HG02852 (cell line): ENCODE data around the gene LTBP3.

Experiments
- ATAC-seq: cut with Tn5 transposase; IDR thresholded peaks from one replicate; pipeline ENCODE4 v1.9.1; 2021; ENCODE audit warnings: mild to moderate bottlenecking, moderate library complexity; ENCODE audit not compliant: unreplicated experiment

The LTBP3 gene

DNA sequence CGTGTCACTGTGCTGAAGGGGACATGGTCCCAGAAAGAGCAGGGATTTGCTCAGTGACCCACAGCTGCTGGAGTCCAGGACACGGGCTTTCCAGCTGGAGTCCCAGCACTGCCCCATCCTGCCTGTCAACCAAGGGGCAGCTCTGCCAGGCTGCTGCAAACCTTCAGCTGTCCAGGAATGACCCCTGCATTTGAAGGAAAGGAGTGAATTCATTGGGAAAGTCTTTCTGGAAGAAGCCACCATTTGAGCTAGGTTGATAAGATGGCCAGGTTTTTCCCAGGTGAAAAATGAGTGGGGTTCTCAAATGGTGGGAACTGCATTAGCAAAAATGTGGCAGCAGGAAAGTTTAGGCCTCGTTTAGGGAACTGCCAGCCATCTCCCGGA lies 28.1 kb upstream of the LTBP3 start:
- no peak for ATAC-seq

DNA sequence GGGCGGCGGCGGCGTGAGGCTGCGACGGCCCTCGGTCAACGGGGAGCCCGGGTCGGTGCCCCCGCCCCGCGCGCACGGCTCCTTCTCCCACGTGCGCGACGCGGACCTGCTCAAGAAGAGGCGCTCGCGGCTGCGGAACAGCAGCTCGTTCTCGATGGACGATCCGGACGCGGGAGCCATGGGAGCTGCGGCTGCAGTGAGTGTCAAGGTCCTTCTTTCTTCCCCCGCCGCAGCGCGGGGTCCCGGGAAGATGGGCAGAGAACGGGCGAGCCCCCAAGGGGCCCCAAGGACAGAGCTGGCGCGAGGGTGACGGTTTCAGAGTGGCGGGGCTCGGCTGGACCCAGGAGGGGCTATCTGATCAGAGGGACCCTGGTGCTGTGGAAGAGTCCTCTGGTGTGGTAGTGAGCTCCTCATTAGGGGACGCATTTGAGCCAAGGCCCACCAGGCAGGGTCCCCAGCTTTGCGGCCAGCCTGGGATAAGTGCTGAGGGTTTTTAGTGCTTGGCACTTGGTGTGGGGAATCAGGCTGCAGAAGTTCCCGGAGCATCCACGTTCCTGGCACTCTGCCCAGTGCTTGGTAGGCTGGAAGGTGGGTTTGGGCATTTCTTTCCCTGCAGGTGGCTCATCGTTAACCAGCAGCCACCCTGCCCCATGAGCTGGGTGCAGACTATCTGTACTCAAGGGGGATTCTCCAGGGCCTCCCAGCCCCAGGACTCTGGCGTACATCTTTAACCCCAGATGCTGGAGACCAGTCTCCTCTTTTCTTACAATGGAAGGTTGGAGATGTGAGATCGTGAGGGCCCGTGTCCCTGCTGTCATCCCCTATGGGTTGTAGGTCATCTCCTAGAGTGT lies 27.5 kb upstream of the LTBP3 start:
- ATAC-seq = no peak

DNA sequence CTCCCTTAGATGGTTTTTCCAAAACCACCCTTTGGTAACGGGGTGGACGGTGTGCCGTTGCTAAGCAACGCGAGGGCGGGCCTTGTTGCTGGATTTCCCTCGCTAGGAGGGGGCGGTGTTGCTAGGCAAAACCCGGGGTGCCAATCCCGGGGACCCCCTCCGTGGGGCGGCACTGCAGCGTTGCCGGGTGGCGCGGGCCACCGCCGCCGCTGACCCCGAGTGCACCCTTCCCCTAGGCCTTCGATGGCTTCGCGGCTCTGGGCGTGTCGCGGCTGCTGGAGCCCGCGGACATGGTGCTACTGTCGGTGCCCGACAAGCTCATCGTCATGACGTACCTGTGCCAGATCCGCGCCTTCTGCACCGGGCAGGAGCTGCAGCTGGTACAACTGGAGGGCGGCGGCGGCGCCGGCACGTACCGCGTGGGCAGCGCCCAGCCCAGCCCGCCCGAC lies 26.6 kb upstream of the LTBP3 start:
- ATAC-seq = no peak

DNA sequence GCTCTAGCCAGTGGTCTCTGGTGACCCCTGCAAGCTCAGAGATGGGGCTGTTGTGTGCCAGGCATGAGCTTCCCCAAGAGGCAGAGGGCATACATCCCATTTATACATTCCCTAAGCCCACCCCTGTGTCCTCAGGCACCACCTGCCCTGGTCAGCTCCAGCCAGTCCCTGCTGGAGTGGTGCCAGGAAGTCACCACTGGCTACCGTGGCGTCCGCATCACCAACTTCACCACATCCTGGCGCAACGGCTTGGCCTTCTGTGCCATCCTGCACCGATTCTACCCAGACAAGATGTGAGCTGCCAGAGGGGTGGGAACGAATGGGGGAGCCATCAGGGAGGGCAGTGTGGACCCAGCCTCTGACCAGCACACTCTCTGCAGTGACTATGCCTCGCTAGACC lies 25.9 kb upstream of the LTBP3 start:
- no peak for ATAC-seq

DNA sequence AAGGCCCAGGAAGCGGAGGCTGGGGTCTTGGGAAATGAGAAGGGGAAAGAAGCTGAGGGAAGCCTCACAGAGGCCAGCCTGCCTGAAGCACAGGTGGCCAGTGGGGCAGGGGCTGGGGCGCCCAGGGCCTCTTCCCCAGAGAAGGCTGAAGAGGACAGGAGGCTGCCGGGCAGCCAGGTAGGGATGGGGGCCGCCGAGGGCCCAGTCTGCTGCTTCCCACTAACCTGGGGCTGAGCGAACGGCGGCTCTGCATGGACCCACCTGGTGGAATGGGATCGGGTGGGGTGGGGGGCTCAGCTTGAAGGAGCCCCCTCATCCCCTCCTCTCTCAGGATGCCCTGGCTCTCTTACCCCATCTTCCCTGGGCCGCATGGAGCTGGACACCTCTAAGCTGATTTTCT lies 25.4 kb upstream of the LTBP3 start:
- no peak for ATAC-seq

DNA sequence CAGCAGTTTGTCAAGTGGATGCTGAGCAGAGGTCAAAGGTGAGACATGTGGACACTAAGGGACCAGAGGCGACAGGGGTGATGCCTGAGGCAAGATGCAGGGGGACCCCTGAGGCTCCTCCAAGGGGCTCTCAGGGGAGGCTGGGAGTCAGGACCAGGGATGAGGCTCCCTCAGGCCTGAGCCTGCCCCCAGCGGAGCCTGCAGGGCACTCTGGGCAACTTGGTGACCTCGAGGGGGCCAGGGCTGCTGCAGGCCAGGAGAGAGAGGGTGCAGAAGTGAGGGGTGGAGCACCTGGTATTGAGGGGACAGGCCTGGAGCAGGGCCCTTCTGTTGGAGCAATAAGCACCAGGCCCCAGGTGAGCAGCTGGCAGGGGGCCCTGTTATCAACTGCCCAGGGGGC lies 23.8 kb upstream of the LTBP3 start:
- no peak for ATAC-seq

DNA sequence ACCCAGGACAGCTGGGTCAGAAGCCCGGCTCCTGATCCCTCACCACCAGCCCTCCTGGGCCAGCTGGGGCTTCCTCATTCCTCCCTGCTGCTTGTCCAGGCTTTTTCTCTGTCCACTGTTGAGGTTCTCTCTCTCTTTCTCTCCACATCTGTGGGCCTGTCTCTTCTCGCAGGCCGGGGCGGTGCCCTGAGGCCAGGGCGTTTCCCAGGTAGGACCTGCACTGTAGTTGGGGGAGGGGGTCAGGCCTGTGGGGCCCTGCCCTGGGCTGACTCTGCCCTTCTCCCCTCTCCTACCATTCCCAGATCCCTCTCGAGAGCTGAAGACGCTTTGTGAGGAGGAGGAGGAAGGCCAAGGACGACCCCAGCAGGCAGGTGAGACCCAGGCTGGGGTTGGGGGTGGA lies 22.6 kb upstream of the LTBP3 start:
- ATAC-seq = no peak

DNA sequence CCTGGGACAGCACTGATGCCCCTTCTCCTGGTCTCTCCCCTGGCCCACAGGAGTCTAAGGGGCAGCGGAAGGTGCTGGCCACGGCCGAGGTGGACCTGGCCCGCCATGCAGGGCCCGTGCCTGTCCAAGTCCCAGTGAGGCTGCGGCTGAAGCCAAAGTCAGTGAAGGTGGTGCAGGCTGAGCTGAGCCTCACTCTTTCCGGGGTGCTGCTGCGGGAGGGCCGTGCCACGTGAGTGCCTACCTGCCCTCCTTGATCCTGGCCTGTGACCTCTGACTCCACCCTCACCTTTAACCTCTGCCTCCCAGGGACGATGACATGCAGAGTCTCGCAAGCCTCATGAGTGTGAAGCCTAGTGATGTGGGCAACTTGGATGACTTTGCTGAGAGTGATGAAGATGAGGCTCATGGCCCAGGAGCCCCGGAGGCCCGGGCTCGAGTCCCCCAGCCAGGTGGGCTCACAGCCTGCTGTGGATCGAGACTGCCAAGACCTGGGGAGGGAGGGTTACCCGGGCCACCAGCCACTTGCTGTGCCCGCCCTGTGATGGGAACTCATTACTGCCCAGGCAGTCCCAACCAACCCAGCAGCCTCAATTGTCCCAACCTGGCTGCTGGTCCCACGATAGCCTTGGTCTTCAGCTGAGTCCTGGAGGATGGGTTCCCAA lies 22.0 kb upstream of the LTBP3 start:
- ATAC-seq = no peak

DNA sequence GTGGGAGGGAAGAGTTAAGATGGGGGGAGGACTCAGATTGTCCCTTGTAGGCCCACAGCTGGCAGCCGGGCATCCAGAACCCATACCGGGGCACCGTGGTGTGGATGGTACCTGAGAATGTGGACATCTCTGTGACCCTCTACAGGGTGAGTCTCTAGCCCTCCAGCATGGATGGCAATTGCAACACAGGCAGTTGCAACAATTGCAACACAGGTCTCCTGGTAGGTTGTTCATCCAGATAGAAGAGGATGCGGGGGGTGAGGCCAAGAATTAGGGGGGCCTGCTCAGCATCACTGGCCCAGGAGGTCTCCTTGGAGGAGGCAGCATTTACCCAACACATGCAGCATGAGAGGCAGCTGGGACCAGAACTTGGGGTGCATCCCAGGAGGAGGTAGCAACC lies 21.1 kb upstream of the LTBP3 start:
- no peak for ATAC-seq

DNA sequence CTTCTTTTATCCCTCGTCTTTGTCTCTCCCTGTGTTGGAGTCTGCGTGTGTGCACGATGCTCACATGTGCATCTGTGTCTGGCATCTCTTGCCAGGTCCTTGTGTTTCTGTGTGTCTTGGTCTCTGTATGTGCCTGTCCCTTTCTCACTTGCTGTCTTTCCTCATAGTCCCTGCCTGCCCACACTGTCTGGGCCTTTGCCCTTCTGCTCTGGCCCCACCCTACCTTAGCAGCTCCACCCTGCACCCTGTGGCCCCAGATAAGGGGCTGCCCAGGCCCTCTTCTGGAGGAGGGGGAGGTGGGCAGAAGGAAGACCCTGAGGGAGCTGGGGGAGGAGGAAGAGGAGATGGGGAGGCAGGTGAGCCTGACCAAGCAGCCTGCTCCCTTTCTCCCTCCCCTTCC lies 20.5 kb upstream of the LTBP3 start:
- ATAC-seq = no peak

DNA sequence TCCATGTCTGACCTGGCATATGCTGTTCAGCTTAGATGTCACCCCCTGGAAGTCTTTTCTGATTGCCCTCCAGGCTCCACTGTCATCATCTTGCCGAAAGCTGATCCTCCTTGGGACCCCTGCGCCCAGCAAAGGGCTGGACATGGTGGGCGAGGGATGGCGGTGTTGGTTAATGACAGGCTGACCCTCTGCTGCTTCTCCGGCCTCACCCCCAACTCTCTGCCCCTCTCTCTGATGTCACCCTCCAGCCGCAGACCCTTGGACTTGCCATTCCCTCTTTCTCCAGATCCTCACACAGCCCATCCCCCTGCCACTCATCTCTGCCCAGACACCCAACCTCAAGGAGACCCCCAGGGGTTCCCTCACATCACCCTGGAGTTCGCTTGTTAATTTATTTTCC lies 20.0 kb upstream of the LTBP3 start:
- no peak for ATAC-seq

DNA sequence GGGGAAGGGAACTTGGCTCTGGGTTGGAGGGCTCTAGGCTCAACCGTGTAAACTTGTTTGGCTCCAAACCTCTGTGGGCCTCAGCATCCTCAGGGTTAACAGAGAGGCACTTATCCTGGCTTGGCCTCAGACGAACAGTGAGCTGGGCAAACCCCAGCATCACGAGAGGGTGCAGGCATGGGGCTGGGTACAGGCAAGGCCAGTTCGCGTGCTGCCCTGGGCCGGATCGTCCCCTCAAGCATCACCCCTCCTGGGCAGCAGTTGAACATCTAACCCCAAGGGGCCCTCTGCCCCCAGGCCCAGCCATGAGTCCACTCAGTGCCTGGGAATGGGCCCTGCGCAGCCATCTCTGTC lies 19.6 kb upstream of the LTBP3 start:
- ATAC-seq = no peak

DNA sequence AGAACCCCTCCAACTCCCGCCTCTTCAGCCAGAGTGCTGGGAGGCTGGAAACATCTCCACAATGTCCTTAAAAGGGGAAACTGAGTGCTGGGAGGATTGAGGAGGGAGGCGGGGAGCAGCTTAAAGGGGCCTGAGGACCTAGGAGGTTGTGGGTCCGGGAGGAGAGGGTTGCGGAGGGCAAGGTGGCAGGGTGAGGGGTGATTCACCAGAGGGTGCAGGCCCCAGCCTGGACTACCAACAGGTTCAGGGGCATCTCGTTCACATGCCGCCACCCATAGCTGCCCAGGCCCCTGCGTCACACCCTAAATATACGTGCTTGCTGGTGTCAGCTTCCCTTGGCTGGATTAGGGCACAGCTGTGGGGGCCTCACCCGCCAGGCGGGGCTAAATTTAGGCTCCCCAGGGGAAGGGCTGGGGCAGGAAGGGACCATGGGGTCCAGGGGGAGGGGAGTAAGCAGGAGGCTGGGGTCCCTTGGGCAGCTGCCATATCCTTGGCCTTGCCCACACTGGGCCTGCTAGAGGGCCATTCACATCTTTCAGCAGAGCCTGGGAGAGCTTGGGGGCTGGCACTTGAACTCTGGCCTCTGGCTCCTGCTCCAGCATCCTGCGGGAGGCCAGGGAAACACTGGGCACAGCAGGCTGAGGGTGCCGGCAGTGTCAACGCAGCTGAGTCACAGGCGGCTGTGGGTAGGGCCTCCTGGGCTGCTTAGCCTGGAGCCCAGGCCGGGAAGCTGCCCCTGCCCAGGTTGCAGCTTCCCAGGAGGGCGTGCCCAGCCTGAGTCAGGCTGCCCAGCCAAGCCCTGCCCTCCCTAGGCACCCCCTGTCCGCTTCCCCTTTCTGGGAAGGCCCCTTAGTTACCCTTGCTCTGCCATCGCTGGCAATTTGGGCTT lies 19.0 kb upstream of the LTBP3 start:
- ATAC-seq = no peak

DNA sequence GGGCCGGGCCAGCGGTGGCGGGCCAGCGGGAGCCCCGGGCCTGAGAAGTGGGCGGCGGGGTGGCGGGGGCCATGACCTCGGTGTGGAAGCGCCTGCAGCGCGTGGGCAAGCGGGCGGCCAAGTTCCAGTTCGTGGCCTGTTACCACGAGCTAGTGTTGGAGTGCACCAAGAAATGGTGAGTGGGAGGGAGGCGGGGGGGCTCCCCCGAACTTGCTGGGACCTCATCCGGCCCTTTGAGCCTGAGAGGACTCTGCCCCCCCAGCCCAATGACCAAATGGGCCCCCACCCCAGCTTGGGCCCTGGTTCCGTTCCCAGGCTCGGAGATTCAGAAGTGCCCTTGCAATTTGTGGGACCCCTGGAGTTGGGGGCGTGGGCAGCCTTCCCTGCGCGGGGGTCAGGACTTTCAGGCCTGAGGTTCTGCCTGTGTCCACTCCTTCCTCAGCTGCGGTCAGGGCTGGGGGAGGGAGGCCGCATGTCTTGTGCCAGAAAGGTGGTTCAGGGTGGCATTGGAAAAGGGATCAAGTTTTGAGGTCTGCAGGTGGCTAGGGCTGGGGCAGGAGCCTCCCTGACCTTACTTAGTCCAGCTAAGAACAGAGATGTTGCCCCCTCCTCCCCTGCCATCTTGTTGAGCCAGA lies 18.2 kb upstream of the LTBP3 start:
- ATAC-seq = no peak

DNA sequence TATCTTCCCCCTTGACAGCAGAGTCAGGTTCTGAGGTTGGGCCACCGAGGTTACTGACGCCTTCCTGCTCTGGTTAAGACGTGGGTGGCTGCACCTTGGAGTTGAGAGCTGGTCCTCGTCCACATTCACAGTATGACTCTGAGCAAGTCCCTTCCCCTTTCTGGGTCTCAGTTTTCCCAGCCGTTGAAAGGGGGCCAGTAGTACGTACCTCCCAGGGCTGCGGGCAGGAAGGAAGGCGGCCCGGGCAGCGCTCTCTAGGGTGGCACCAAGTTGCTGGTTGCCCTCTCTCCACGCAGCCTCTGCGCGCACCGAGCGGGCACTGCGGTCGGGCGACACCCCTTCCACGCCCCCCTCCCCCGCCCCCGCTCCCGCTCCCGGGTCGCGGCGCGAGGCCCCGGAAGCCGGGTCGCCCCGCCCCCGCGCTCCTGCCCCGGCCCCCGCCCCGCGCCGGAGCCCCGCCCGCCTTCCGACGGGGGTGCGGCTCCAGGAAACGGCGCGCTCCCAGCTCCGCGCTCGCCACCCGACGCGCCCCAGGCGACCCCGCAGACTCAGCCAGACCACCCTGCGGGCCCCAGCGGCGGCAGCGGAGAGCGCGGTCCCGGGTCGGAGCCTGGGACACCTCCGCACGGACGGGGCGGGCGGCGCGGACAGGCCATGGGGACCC lies 17.5 kb upstream of the LTBP3 start, which contains the start of gene EHBP1L1:
EHBP1L1 (plus strand) TSS at position 486 of the 664 bp plus-strand sequence. CDS start 250 bp downstream, outside the sequence.
- peak; percentile 27 for ATAC-seq

DNA sequence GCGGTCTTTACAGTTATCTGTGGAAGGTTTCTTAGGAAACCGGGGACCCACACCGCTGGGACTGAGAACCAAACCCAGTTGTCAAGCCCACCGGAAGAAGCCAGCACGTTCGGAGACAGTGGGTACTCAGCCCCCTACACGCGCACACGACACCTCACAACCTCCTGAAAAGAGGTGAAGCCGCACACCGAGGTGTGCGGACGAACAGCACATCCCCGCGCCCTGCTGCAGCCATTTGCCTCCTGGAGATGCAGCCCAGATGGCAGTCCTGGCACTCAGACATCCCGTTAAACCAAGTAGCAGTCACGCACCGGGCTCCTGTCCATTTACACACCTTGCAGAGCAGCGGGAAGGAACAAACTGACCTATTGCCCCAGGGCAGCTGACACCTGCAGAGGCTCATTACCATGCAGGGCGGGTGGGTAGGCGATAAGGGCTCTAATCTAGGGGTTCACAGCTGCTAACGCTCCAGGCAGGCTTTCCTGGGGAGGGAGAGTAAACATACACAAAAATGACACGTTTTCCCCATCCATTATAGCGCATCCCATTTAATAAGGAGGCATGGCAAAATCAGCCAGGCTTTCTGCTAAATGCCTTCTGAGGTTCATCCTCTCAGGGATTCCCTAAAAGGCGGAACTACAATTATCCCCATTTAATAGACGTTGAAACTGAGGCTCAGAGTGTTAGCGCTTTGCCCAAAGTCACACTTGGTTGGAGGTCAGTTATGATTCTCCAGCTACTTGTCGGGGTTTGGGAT lies 16.8 kb upstream of the LTBP3 start:
- no peak for ATAC-seq

DNA sequence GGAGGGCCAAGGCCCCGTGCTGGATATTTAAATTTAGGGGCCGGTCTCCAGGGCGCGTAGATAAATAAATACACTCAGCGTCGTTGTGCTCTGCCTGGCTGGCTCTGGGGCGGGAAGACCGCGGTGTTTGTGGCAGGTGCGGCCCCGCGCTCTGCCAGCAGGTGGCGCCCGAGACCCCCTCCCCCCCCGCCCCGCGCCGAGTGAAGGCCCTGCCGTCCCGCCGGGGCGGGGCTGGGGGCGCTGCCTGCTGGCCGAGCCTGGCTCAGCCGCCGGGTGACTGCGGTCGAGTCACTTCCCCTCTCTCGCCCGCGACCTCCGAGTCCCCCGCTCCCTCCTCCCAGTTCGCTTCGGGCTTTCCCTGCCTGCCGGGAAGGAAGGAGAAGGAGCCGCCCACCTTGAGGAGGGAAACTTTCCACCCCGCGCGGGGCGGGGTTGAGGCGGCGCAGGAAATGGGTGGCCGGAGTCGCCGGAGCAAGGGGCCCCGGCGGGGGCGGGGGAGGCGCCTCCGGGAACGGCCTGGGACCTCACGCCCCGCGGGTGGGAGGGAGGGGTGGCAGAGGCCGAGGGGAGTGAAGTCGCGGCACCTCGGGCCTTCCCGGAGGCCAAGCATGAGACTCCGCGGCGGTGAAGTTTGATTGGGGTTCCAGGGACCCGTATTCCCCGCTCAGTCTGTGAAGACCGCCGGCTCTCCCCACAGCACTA lies 16.1 kb upstream of the LTBP3 start:
- peak; percentile 23 for ATAC-seq

DNA sequence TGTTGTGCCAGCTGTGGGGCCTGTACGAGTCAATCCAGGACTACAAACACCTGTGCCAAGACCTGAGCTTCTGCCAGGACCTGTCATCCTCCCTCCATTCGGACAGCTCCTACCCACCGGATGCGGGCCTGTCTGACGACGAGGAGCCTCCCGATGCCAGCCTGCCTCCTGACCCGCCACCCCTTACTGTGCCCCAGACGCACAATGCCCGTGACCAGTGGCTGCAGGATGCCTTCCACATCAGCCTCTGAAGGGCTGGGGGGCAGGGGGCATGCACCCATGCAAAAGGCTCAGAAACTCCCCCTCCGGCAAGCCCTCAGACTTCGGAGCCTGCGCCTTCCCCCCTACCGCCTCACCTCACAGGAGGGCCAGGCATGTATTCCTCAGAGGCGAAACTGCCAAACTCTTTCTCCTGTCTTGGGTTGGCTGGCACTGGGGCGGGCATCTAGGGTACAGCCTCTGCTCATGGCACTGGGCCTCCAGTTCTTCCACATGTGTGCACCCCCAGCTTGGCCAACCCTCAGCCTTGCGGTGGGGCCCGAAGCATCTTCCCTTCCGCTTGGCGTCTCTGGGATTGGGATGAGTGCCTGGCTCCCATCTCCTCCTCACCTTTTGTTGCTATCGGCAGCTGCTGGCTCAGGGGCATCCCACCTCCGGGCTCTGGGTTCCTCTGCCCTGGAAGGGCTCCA lies 15.4 kb upstream of the LTBP3 start:
- ATAC-seq = no peak
